HepG2 (cell line): ENCODE data around the gene HDHD3. TPM values are rescaled to one million over a fixed set of nuclear protein-coding genes. Genes with fewer than 3 reads are reported as not detected.
A peak's percentile ranks its signal among the peaks of the same experiment; 100 is the strongest.

ENCODE experiments used
- ATAC-seq: fragments of 200-7000 bp; cut with Tn5 transposase; 3 replicates; pipeline ENCODE4 v1.9.1; 2020; ENCODE audit warnings: mild to moderate bottlenecking, moderate library complexity
- BruUV-seq: library from RNA; stranded (reverse); fragments of 400-500 nt; replicated peaks from 2 replicates; lab custom pipeline; 2021; lab: Mats Ljungman, UMichigan
- CTCF ChIA-PET: fragments of 300-600 bp; formaldehyde crosslinking; extraction: SDS; loops from one replicate; lab custom pipeline; 2021; ENCODE audit warnings: low total read pairs, inconsistent platforms, low intra/inter-chr PET ratio; lab: Yijun Ruan, JAX
- POLR2A ChIA-PET: fragments of 350-600 bp; sonication (Branson Sonifier 250); formaldehyde crosslinking; loops from one replicate; lab custom pipeline; 2020; ENCODE audit warnings: antibody characterized with exemption, inconsistent platforms; lab: Yijun Ruan, JAX
- DNase-seq: peaks from one replicate; pipeline ENCODE4 v3.0.0-alpha.2; 2015; ENCODE audit warnings: low spot score
- FAIRE-seq: peaks from 3 replicates; lab custom pipeline; 2011; peaks lifted over from hg19 to GRCh38; lab: Jason Lieb, UNC
- H2AFZ ChIP-seq: one replicate; pipeline ENCODE4 v1.6.1; 2011; ENCODE audit warnings: low read length, inconsistent platforms
- H3K27ac ChIP-seq: fragments of 300-600 bp; 3 replicates; pipeline ENCODE4 v1.8.0; 2011; ENCODE audit warnings: mixed run types, mild to moderate bottlenecking, mixed read lengths, low read length, inconsistent platforms; ENCODE audit not compliant: insufficient read depth; ENCODE audit errors: extremely low read length
- H3K27me3 ChIP-seq, 2 experiments: fragments of 200-600 bp in 1 of 2; 2 replicates in 1 of 2; 3 replicates in 1 of 2; pipeline versions ENCODE4 v1.6.0 to v1.8.0; 2011; ENCODE audit warnings: low read length in 2 of 2, mild to moderate bottlenecking in 2 of 2, moderate library complexity in 2 of 2, inconsistent platforms in 1 of 2; ENCODE audit not compliant: insufficient read depth in 2 of 2, control insufficient read depth in 1 of 2
- H3K36me3 ChIP-seq, 2 experiments: fragments of 200-600 bp in 1 of 2; replicated peaks in 1 of 2; 2 replicates in 1 of 2; 3 replicates in 1 of 2; pipeline versions ENCODE4 v1.5.1 to v1.8.0; 2011; ENCODE audit warnings: low read length in 2 of 2, inconsistent platforms in 1 of 2; ENCODE audit not compliant: insufficient read depth in 2 of 2, control insufficient read depth in 1 of 2
- H3K4me1 ChIP-seq: 2 replicates; pipeline ENCODE4 v1.5.1; 2012; ENCODE audit warnings: low read length, inconsistent platforms; ENCODE audit not compliant: insufficient read depth
- H3K4me2 ChIP-seq: 2 replicates; pipeline ENCODE4 v1.6.0; 2011; ENCODE audit warnings: low read depth, low read length, inconsistent platforms
- H3K4me3 ChIP-seq, 3 experiments: fragments of 200-600 bp in 1 of 3; sonication (generic), shearing (Covaris generic) in 1 of 3; replicated peaks in 1 of 3; 2 replicates each; pipeline ENCODE4 v1.5.1; 2011 to 2016; ENCODE audit warnings: low read length in 3 of 3, inconsistent platforms in 2 of 3, low read depth in 2 of 3, mild to moderate bottlenecking in 2 of 3, control low read depth in 1 of 3, mixed read lengths in 1 of 3; ENCODE audit not compliant: insufficient read depth in 1 of 3
- H3K79me2 ChIP-seq: one replicate; pipeline ENCODE4 v1.6.1; 2011; ENCODE audit warnings: low read length, inconsistent platforms; ENCODE audit not compliant: insufficient read depth
- H3K9ac ChIP-seq: 2 replicates; pipeline ENCODE4 v1.6.0; 2011; ENCODE audit warnings: mild to moderate bottlenecking, low read depth, low read length, inconsistent platforms; ENCODE audit not compliant: insufficient read depth
- H3K9me3 ChIP-seq: 2 replicates; pipeline ENCODE4 v1.5.1; 2012; ENCODE audit warnings: mild to moderate bottlenecking, low read length
- H4K20me1 ChIP-seq: 2 replicates; pipeline ENCODE4 v1.6.0; 2011; ENCODE audit warnings: inconsistent platforms, mild to moderate bottlenecking, low read length, moderate library complexity; ENCODE audit not compliant: insufficient read depth
- KDM2A ChIP-seq: sonication (generic); formaldehyde crosslinking; IDR thresholded peaks from 2 replicates; pipeline ENCODE4 v1.4.0; 2020; ENCODE audit warnings: low read depth, missing genetic modification reagents, borderline replicate concordance
- NR2F2 ChIP-seq: IDR thresholded peaks from 2 replicates; pipeline ENCODE4 v1.6.1; 2012; ENCODE audit warnings: low read depth, inconsistent platforms, borderline replicate concordance
- PPARG ChIP-seq: conservative IDR thresholded peaks from 2 replicates; pipeline ENCODE4 v1.6.1; 2016; ENCODE audit warnings: missing biosample characterization, missing genetic modification reagents
- PRMT3 ChIP-seq: sonication (generic); formaldehyde crosslinking; IDR thresholded peaks from 2 replicates; pipeline ENCODE4 v1.8.1; 2022; ENCODE audit warnings: low read depth, mild to moderate bottlenecking, moderate library complexity, missing genetic modification reagents, borderline replicate concordance
- RFXANK ChIP-seq: IDR thresholded peaks from 2 replicates; pipeline ENCODE4 v1.6.1; 2016
- TCF12 ChIP-seq, 2 experiments: fragments of 450-650 bp in 1 of 2; sonication (generic) in 1 of 2; formaldehyde crosslinking in 1 of 2; IDR thresholded peaks; 2 replicates each; pipeline versions ENCODE4 v1.6.1 to v1.8.0; 2017 to 2022; ENCODE audit warnings: antibody characterized with exemption in 1 of 2, mild to moderate bottlenecking in 1 of 2, missing genetic modification reagents in 1 of 2, moderate library complexity in 1 of 2
- ZKSCAN8 ChIP-seq: IDR thresholded peaks from 2 replicates; pipeline ENCODE4 v1.6.1; 2016; ENCODE audit warnings: borderline replicate concordance, missing genetic modification reagents, missing compliant biosample characterization
- ZNF235 ChIP-seq: sonication (generic); formaldehyde crosslinking; IDR thresholded peaks from 2 replicates; pipeline ENCODE4 v1.8.1; 2023; ENCODE audit warnings: mild to moderate bottlenecking, missing genetic modification reagents, borderline replicate concordance
- ZNF562 ChIP-seq: sonication (generic); formaldehyde crosslinking; IDR thresholded peaks from 2 replicates; pipeline ENCODE4 v1.8.0; 2022; ENCODE audit warnings: missing genetic modification reagents, borderline replicate concordance
- WGBS: methylation state at CpG from one replicate; pipeline ENCODE4 v1.1.6; 2017; ENCODE audit warnings: low lambda C conversion rate; 5-methylcytosine and 5-hydroxymethylcytosine counted together
- in situ Hi-C: cut with HindIII; loops from 2 replicates; pipeline ENCODE4 v1.10.0; 2017; ENCODE audit warnings: low pct_unique_long_range_greater_than_20kb; ENCODE audit not compliant: extremely low pct_ligation_motif_present
- intact Hi-C: fragments of 100-400 bp; cut with micrococcal nuclease; formaldehyde crosslinking; loops from one replicate; pipeline ENCODE4 v1.10.0; 2022; ENCODE audit not compliant: unreplicated experiment
- polyA plus RNA-seq, 8 experiments: library from polyadenylated mRNA; depleted of rRNA in 3 of 8; stranded (reverse) in 7 of 8; unstranded in 1 of 8; fragments of >200 nt; fragmentation: Illumina TruSeq in 4 of 8; extraction: Trizol in 4 of 8; gene quantifications; 2 replicates each; pipeline versions ENCODE4 v1.2.1 to v1.2.3, GENCODE V29; 2011 to 2016; ENCODE audit warnings: low read depth in 4 of 8, missing spikeins in 1 of 8, mixed read lengths in 1 of 8; ENCODE audit not compliant: insufficient read depth in 1 of 8
- total RNA-seq, 5 experiments: library from RNA; depleted of rRNA; stranded (reverse); fragments of >200 nt; fragmentation: Illumina TruSeq; extraction: Trizol; gene quantifications; 2 replicates each; pipeline ENCODE4 v1.2.3, GENCODE V29; 2016; ENCODE audit warnings: low read depth in 1 of 5

HDHD3 gene
- total and polyA plus RNA-seq, 2 of the 13 experiments (the other 11 are each of a cell fraction or from before 2014, with no cell fraction given) = 23.1 to 38.5 TPM

- H3K27ac ChIP-seq = peak overlapping the region; percentile 91
- ATAC-seq = peak; percentile 5; the same call in 2 of the 3 replicates
- TF ChIP-seq KDM2A (CRISPR knock-in tag) = no peak
- no peak for TF ChIP-seq TCF12 (IDR thresholded peaks at IDR 0.05)
- TF ChIP-seq TCF12 (CRISPR knock-in tag; IDR thresholded peaks at IDR 0.05) = no peak
- TF ChIP-seq PRMT3 (CRISPR knock-in tag) = 0 out of 2 replicates have a peak, but pooled peaks have one; percentile 54
- 0 out of 2 replicates have a peak, but pooled peaks have one; percentile 2 for TF ChIP-seq ZNF562 (CRISPR knock-in tag)
- peak; percentile 8; the same call in 1 of the 2 replicates for TF ChIP-seq NR2F2
- TF ChIP-seq PPARG (CRISPR knock-in tag) = no peak
- no peak for TF ChIP-seq RFXANK (CRISPR knock-in tag)
- TF ChIP-seq ZNF235 = 0 out of 2 replicates have a peak, but pooled peaks have one; percentile 71
- no peak for TF ChIP-seq ZKSCAN8 (CRISPR knock-in tag)
- no peaks in the 10 kb centered on the region; a peak in 1 of 5 replicates for H3K27me3 ChIP-seq
- H3K4me3 ChIP-seq = peak overlapping the region; percentile 91 to 98 (median 95)
- H3K9me3 ChIP-seq = no peaks in the 10 kb centered on the region
- peaks cover 12% of the 10 kb centered on the region for H3K79me2 ChIP-seq
- peaks cover 0 to 19% of the 10 kb centered on the region in 2 experiments; a peak in 3 of 5 replicates for H3K36me3 ChIP-seq
- no peak overlapping the region for H2AFZ ChIP-seq
- POLR2A ChIA-PET = interaction anchor here (0.8 to 3.6 kb wide), 30 partner anchors 9 to 245 kb away, joined by 3 to 50 read pairs (median 4); partner anchors contain the start of genes ALAD, CDC26, FKBP15 and HDHD3
- CTCF ChIA-PET = no interaction called here
- intact Hi-C loops (loop anchor here (10.0 kb wide), 2 partner anchors 135 to 245 kb away; partner anchors contain the start of genes CDC26 and PRPF4), in situ Hi-C loops (no loop called here)
- no peak for DNase-seq
- no TSS peak for BruUV-seq
- H4K20me1 ChIP-seq = no peaks in the 10 kb centered on the region
- peak overlapping the region; percentile 93 for H3K9ac ChIP-seq
- H3K4me2 ChIP-seq = peak overlapping the region; percentile 86
- 0% methylated on average over 2 of the region's 20 CpGs for WGBS
- H3K4me1 ChIP-seq = peaks cover 37% of the 10 kb centered on the region
- no peak for FAIRE-seq
Observed at GRCh38 chr9:113409883-113410206, 33.1 kb upstream of the HDHD3 start.
